Immature natural killer cell (primary cell): ENCODE results near the gene TMPO. TPM values are rescaled to one million over a fixed set of nuclear protein-coding genes. Genes with fewer than 3 reads are reported as not detected.
"Not testable (repeated sequence)": the region's sequence is repeated elsewhere in the genome, so short reads cannot be mapped to it uniquely, and the experiment has no call there.

ENCODE experiments used
- DNase-seq, 3 donors: peaks; one replicate each; pipeline ENCODE4 v3.0.0; 2022; ENCODE audit warnings: mixed read lengths in 1 of 3
- H3K27ac Mint-ChIP-seq, 6 donors: one replicate each; pipeline ENCODE4 v1.8.0; 2020; ENCODE audit warnings: mixed read lengths in 6 of 6, mild to moderate bottlenecking in 5 of 6, inconsistent platforms in 4 of 6, moderate library complexity in 3 of 6
- H3K27me3 Mint-ChIP-seq, 3 donors: one replicate each; pipeline ENCODE4 v1.8.0; 2020 to 2021; ENCODE audit warnings: low read depth in 3 of 3, mild to moderate bottlenecking in 3 of 3, mixed read lengths in 3 of 3, moderate library complexity in 3 of 3, inconsistent platforms in 1 of 3
- H3K36me3 Mint-ChIP-seq, 3 donors: one replicate each; pipeline ENCODE4 v1.8.0; 2020; ENCODE audit warnings: mixed read lengths in 3 of 3, inconsistent platforms in 2 of 3, mild to moderate bottlenecking in 2 of 3
- H3K4me1 Mint-ChIP-seq, 2 donors: one replicate each; pipeline ENCODE4 v1.8.0; 2020; ENCODE audit warnings: inconsistent platforms in 2 of 2, mild to moderate bottlenecking in 2 of 2, mixed read lengths in 2 of 2, moderate library complexity in 1 of 2
- H3K4me3 Mint-ChIP-seq, 5 donors: one replicate each; pipeline ENCODE4 v1.8.0; 2020; ENCODE audit warnings: mild to moderate bottlenecking in 5 of 5, mixed read lengths in 5 of 5, inconsistent platforms in 3 of 5, moderate library complexity in 3 of 5
- H3K9me3 Mint-ChIP-seq, 6 donors: one replicate each; pipeline ENCODE4 v1.8.0; 2020; ENCODE audit warnings: mild to moderate bottlenecking in 6 of 6, mixed read lengths in 6 of 6, inconsistent platforms in 4 of 6, moderate library complexity in 3 of 6
- polyA plus RNA-seq, 3 donors: library from polyadenylated mRNA; unstranded; fragments of 300-500 nt; fragmentation: Illumina TruSeq; gene quantifications; one replicate each; pipeline ENCODE4 v1.2.3, GENCODE V29; 2021

Gene TMPO
- polyA plus RNA-seq, 3 donors from 2014 or later = 25.6 to 43.7 (median 35.9) TPM

DNA sequence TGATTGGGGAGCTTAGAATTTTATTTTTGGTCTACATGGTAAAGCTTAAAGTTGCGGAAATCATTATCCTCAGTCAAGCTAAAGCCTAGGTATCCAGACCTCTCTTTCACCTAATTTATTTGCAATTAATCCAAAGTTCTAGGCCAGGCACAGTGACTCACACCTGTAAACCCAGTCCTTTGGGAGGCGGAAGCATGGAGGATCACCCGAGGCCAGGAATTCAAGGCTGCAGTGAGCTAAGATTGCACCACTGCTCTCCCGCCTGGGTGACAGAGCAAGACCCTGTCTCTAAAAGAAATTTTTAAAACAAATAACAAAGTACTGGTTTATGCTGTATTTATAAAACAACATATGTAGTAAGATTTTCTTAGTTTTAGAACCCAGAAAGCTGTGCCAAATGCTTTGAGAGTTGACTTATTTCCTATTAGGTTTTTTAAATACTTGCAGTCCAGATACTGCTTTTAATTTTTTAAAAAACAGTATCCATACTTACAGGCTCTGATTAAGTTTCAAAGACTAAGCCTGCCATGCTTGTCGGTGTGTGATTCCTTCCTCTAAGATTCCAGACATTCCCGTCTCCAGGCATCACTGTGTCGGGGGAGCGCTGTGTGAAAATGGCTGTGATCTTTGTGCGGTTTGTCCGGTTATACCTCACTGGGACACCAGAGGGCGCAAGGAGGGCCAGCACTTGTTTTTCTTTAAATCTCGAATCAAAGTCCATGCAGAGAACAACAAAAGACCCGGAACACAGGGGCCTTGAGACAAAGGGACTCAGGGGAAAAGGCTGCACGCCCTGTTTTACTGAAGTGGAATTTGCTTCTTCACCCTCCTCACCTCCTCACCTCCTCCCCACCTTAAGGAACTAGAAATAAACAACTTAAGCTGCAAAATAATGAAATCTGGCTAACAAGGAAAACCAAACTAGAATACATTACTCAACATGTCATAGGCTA is 24.6 kb upstream of the TMPO start:
- Mint-ChIP-seq H3K27ac (peak overlapping the region; percentile 81 to 97 (median 88)), H3K36me3 (no peaks in the 10 kb centered on the region), H3K27me3 (peaks cover 0 to 2% (median 0%) of the 10 kb centered on the region in 3 donors), H3K4me1 (peaks cover 5 to 9% of the 10 kb centered on the region in 2 donors), H3K9me3 (no peaks in the 10 kb centered on the region), H3K4me3 (peak overlapping the region in 4 of 5 donors; percentile 16 to 75 (median 48))
- DNase-seq = peak; percentile 78 to 82 (median 80)

DNA sequence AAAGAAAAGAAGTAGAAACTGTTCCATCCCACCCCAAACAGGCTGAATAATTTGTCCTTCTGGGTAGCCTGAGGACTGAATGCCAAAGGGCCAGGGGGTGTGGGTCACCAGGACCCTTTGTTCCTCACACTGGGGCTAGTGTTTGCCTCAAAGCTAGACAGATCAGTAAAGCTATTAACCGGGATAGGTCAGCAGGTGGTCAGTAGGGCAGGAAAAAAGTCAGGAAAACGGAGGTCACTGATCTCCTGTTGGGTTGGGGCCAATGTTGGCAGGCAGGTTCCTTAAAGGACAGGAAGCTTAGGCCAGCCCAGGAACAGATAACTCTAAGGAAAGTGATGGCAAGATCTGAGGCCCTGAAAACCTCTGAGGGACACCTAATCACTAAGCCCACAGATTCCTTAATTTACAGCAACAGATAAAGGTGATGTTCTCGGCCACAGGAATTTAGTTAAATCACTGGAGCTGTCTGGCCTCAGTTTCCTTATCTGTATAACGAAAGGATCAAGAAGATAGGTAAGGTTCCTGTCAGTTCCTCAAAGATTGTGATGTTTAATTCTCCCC is 22.7 kb upstream of the TMPO start:
- DNase-seq = no peak
- Mint-ChIP-seq H3K27ac (peak overlapping the region in 1 of 6 donors; percentile 35), H3K4me1 (peaks cover 5 to 9% of the 10 kb centered on the region in 2 donors), H3K4me3 (no peak overlapping the region), H3K36me3 (no peaks in the 10 kb centered on the region), H3K9me3 (no peaks in the 10 kb centered on the region), H3K27me3 (peaks cover 0 to 2% (median 0%) of the 10 kb centered on the region in 3 donors)

DNA sequence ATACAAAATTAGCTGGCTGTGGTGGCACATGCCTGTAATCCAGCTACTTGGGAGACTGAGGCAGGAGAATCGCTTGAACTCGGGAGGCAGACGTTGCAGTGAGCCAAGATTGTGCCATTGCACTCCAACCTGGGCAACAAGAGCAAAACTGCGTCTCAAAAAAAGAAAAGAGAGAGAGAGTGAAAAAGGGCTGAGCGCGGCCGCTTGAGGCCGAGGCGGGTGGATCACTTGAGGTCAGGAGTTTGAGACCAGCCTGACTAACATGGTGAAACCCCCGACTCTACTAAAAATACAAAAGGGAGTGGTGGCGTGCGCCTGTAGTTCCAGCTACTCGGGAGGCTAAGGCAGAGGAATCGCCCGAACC is 14.1 kb upstream of the TMPO start:
- not testable (repeated sequence) for H3K36me3 Mint-ChIP-seq, DNase-seq
- Mint-ChIP-seq H3K4me1 (peaks cover 25 to 30% of the 10 kb centered on the region in 2 donors), H3K27ac (peak overlapping the region in 2 of 6 donors; percentile 13 to 40), H3K27me3 (peaks cover 24 to 30% (median 26%) of the 10 kb centered on the region in 3 donors), H3K4me3 (peak overlapping the region in 4 of 5 donors; percentile 17 to 67 (median 34)), H3K9me3 (peaks cover 0 to 14% (median 5%) of the 10 kb centered on the region in 6 donors)

DNA sequence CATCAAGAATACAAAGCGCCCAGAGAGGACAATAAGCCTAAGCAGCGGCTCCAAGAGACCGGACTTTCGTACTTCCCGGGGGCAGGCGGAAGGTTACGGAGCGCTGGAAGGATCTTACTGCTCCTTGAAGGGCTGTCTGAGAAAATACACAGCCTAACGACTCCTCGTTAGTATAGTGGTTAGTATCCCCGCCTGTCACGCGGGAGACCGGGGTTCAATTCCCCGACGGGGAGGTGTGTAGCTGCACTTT is 12.1 kb upstream of the TMPO start:
- peak overlapping the region; percentile 98 to 99 (median 99) for H3K27ac Mint-ChIP-seq
- H3K4me3 Mint-ChIP-seq = peak overlapping the region; percentile 93 to 100 (median 98)
- peaks cover 0 to 4% (median 0%) of the 10 kb centered on the region in 3 donors for H3K36me3 Mint-ChIP-seq
- DNase-seq = peak; percentile 87 to 88 (median 87)
- H3K27me3 Mint-ChIP-seq = peaks cover 24 to 30% (median 26%) of the 10 kb centered on the region in 3 donors
- peaks cover 0 to 14% (median 5%) of the 10 kb centered on the region in 6 donors for H3K9me3 Mint-ChIP-seq
- H3K4me1 Mint-ChIP-seq = peaks cover 25 to 30% of the 10 kb centered on the region in 2 donors

DNA sequence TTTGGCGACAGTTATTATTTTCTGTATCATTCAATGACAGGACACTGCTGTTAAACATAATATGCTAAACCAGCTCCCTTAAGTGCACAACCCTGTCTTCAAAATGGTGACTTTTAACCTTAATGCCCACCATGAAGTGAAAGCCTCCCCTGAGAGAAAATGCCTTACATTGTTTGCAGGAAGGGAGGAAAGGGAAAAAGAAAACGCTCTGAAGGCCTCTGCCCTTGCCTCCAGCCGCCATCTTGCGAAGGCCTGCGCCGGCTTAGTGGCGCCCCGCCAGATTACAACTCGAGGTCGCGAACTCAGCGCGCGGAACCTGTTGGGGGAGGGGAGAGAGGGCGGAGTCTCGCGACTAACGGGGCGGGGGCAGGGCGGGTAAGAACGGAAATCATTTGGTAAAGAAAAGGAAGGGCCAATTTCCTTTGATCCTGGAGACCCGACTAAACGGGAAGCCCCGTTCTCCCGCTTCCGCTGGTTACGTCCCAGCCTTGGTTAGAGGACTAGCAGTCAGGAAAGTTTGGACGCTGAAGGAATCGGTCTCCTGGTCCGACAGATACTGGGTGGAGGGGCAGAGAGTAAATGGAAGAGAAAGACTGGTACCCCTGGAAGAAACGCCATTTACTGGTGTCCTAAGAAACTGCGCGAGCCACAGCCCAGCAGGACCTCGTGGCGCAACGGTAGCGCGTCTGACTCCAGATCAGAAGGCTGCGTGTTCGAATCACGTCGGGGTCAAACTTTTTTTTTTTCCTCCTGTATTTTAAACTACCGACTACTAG is 11.6 kb upstream of the TMPO start:
- Mint-ChIP-seq H3K4me1 (peaks cover 25 to 30% of the 10 kb centered on the region in 2 donors), H3K36me3 (peaks cover 0 to 4% (median 0%) of the 10 kb centered on the region in 3 donors), H3K27ac (peak overlapping the region; percentile 98 to 99 (median 99)), H3K27me3 (peaks cover 24 to 30% (median 26%) of the 10 kb centered on the region in 3 donors), H3K9me3 (peaks cover 0 to 14% (median 5%) of the 10 kb centered on the region in 6 donors), H3K4me3 (peak overlapping the region; percentile 93 to 100 (median 98))
- DNase-seq = peak; percentile 93 to 95 (median 93)

DNA sequence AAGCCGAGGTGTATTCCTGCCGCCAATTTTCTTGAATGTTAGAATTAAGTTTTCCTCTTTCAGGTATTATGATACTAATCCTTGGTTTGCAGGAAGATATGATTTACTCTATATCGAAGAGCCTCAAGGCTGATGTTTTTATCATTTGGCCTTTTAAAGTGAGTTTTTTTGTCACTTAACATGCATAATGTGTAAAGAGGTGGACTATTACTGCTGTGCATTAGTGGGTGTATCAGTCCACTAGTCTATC is 11.1 kb upstream of the TMPO start:
- Mint-ChIP-seq H3K27me3 (peaks cover 24 to 30% (median 26%) of the 10 kb centered on the region in 3 donors), H3K36me3 (peaks cover 0 to 4% (median 0%) of the 10 kb centered on the region in 3 donors), H3K9me3 (peaks cover 0 to 14% (median 5%) of the 10 kb centered on the region in 6 donors), H3K4me3 (peak overlapping the region; percentile 93 to 100 (median 98)), H3K27ac (peak overlapping the region; percentile 98 to 99 (median 99)), H3K4me1 (peaks cover 25 to 30% of the 10 kb centered on the region in 2 donors)
- DNase-seq = no peak

DNA sequence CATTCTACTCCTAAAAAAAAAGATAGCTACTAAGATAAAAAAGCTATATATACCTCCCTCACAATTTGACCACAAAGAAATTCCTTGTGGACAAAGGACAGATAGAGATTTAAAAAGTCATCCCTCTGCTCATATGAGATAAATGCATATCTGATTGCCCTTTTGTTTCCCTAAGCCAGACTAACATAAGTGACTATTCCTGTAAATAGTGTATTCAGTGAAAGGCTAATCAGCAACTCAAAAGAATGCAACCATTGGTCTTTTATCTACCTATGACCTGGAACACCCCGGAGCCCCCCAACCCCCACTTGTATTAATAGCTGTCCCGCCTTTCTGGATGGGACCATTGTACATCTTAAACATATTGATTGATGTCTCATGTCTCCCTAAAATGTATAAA is 6.3 kb upstream of the TMPO start:
- H3K27ac Mint-ChIP-seq = no peak overlapping the region
- peaks cover 19 to 32% of the 10 kb centered on the region in 2 donors for H3K4me1 Mint-ChIP-seq
- H3K36me3 Mint-ChIP-seq = peaks cover 0 to 1% (median 0%) of the 10 kb centered on the region in 3 donors
- H3K9me3 Mint-ChIP-seq = peaks cover 0 to 2% (median 1%) of the 10 kb centered on the region in 6 donors
- DNase-seq = no peak
- H3K27me3 Mint-ChIP-seq = peaks cover 6 to 9% (median 6%) of the 10 kb centered on the region in 3 donors
- H3K4me3 Mint-ChIP-seq = no peak overlapping the region

DNA sequence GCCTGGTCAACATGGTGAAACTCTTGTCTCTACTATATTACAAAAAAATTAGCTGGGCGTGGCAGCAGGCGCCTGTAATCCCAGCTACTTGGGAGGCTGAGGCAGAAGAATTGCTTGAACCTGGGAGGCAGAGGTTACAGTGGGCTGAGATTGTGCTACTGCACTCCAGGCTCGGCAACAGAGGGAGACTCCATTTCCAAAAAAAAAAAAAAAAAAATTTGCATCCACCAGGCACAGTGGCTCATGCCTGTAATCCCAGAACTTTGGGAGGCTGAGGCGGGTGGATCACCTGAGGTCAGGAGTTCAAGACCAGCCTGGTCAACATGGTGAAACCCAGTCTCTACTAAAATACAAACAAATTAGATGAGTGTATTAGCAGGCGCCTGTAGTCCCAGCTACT is 3.6 kb upstream of the TMPO start:
- not testable (repeated sequence) for H3K4me3 Mint-ChIP-seq, DNase-seq, H3K9me3 Mint-ChIP-seq, H3K36me3 Mint-ChIP-seq, H3K27ac Mint-ChIP-seq
- H3K4me1 Mint-ChIP-seq = peaks cover 18 to 31% of the 10 kb centered on the region in 2 donors
- H3K27me3 Mint-ChIP-seq = peaks cover 12 to 14% (median 14%) of the 10 kb centered on the region in 3 donors

DNA sequence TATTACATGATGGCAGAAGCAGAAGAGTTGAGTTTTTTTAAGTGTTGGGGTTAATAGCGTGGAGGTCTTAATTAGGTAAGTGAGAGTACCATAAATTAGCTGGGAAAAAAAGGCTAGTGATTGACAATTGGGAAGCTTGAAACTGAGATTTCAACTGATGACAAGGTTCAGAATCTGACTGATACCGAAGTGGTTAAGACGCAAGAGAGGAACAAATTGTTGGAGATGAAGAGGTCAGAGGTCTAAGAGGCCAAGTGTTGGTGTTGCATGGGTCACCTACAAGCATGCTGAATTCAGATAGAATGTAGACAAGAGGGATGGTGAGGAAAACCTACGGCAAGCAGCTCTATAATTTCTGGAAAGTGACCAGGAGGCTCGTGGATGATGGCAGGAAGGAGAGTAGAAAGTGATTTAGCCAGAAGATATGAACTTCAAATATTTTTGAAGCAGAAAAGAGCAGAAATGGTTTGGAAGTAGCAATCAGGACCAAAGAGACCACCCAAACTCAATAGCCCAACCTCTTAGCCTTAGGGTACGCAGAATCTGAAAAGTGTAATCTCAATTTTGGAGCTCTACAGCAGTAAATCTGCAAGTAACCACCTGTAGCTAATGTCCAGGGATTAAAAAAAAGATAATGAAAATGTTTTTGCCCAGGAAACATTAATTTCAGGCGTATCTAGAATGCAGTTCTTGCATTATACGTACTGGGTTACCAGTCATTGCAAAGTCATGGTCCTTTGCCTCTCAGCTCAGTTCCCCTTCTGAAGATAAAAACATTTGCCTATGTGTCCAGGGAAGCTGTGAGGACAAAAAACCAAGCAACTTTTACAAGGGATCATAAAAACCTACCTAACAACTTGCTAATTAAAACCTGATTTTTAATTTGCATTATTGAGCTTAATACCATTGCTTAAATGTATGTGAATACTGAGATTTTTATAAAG is 1.7 kb upstream of the TMPO start:
- Mint-ChIP-seq H3K4me3 (peak overlapping the region; percentile 96 to 98 (median 98)), H3K27me3 (peaks cover 12 to 17% (median 15%) of the 10 kb centered on the region in 3 donors), H3K36me3 (peaks cover 0 to 3% (median 0%) of the 10 kb centered on the region in 3 donors), H3K9me3 (no peaks in the 10 kb centered on the region), H3K4me1 (peaks cover 32 to 46% of the 10 kb centered on the region in 2 donors), H3K27ac (peak overlapping the region; percentile 64 to 98 (median 97))
- DNase-seq = no peak

DNA sequence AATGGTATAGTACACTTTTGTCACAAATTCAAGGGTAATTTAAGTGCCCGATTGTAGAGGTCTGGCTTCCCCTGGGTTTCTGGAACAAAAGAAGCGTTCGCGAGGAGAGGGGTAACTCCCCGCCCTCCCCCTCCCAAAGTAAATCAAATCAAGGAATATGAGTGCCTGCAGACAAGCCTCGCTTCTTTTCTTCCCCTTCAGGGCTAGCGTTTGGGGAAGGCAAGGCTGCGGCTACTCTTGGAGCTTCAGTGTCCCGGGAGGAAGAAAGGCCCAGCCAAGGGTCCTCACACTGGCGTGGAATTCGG is 456 bp upstream of the TMPO start:
- DNase-seq = no peak
- peak overlapping the region; percentile 95 to 99 (median 98) for H3K27ac Mint-ChIP-seq
- no peaks in the 10 kb centered on the region for H3K9me3 Mint-ChIP-seq
- H3K4me1 Mint-ChIP-seq = peaks cover 39 to 59% of the 10 kb centered on the region in 2 donors
- H3K36me3 Mint-ChIP-seq = peaks cover 0 to 3% (median 0%) of the 10 kb centered on the region in 3 donors
- peak overlapping the region; percentile 96 to 98 (median 98) for H3K4me3 Mint-ChIP-seq
- H3K27me3 Mint-ChIP-seq = peaks cover 12 to 17% (median 15%) of the 10 kb centered on the region in 3 donors

DNA sequence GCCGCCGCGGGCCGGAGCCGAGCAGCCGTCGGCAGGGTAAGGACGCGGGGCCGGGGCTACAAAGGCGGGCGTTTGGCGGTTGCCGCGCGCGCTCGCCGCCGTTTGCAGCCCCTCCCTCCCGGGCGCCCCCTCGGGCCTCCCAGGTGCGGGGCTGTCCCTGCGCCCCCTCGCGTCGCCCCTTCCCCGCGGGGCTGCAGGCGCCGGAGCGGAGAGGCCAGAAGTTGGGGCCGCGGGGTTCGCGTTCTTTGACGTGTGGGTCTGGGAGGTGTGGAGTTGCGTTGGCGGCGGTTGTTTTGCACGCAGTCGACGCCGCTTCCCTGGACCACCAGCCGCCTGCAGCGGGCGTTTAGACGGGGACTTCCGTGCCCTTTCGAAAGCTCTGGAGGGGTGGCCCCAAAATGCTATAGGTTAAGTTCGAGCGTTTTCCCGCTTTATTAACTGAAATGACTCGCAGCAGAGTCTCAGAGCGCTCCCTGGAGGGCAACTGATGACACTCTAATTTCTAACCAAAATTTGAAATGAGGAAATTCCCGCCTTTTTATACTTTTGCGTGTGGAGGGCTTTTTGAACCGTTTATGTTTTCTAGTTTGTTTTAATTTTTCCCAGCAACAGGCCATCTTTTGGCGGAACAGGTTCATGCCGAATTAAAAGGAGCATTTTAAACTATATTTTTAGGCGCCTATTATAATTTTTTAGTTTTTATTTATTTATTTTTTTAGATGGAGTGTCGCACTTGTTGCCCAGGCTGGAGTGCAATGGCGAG is 902 bp downstream of the TMPO start:
- H3K4me3 Mint-ChIP-seq = peak overlapping the region; percentile 98 to 100 (median 100)
- no peaks in the 10 kb centered on the region for H3K9me3 Mint-ChIP-seq
- H3K4me1 Mint-ChIP-seq = peaks cover 45 to 72% of the 10 kb centered on the region in 2 donors
- H3K36me3 Mint-ChIP-seq = peaks cover 0 to 3% (median 0%) of the 10 kb centered on the region in 3 donors
- H3K27me3 Mint-ChIP-seq = peaks cover 12 to 17% (median 17%) of the 10 kb centered on the region in 3 donors
- peak overlapping the region; percentile 93 to 99 (median 96) for H3K27ac Mint-ChIP-seq
- DNase-seq = peak; percentile 81 to 86 (median 83)

DNA sequence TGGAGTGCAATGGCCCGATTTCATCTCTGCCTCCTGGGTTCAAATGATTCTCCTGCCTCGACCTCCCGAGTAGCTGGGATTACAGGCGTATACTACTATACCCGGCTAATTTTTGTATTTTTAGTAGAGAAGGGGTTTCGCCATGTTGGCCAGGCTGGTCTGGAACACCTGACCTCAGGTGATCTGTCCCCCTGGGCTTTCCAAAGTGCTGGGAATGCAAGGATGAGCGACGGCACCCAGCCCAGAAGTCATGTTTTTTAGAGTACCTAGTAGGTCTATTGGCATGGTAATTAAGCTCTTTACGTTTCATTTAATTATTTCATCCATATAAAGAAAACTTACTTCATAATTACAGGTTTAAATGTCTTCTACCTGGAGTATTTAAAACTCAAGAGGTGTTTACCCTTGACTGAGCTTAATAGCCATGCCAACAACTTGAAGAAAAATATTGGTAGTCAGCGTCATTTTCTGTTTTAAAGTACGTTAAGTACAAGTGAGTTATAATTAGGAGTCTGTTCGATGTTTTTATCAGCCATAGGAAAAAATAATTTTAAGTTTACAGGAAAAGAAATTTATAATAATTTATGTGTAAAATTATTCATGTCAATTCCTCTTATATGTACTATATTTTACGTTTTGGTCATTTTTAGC is 4.0 kb downstream of the TMPO start:
- Mint-ChIP-seq H3K27me3 (peaks cover 12 to 17% (median 17%) of the 10 kb centered on the region in 3 donors), H3K36me3 (peaks cover 0 to 4% (median 3%) of the 10 kb centered on the region in 3 donors), H3K27ac (peak overlapping the region in 3 of 6 donors; percentile 29 to 62 (median 50)), H3K4me1 (peaks cover 55 to 72% of the 10 kb centered on the region in 2 donors), H3K4me3 (peak overlapping the region in 4 of 5 donors; percentile 44 to 78 (median 58)), H3K9me3 (no peaks in the 10 kb centered on the region)
- DNase-seq = no peak
